ENCODE data around the gene PCCA.

GRCh38 chr13:100484702-100485101, 395.8 kb downstream of the PCCA start:
- TF ChIP-seq CTCF (IDR thresholded peaks at IDR 0.05; ENCODE audit: low read depth, low read length) (no peak), EZH2phosphoT487 (IDR thresholded peaks at IDR 0.05; ENCODE audit: low read depth) (no peak)
